Activated CD8-positive, alpha-beta memory T cell treated with anti-CD3 and anti-CD28 coated beads, Interleukin-2, amount 10 ng/mL, durations not matched to agents 7 days and 5 days (primary cell): ENCODE data around the gene RTN4R. TPM values are rescaled to one million over a fixed set of nuclear protein-coding genes. Genes with fewer than 3 reads are reported as not detected.

Source experiments
- ATAC-seq: fragments of 150-1000 bp; cut with Tn5 transposase; one replicate; pipeline ENCODE4 v1.10.0; 2021; ENCODE audit warnings: moderate library complexity
- CTCF ChIA-PET: fragments of 350-600 bp; sonication (Branson Sonifier 250); formaldehyde crosslinking; loops from one replicate; lab custom pipeline; 2021; ENCODE audit warnings: antibody characterized with exemption; lab: Charles Lee
- DNase-seq: peaks from one replicate; pipeline ENCODE4 v3.0.0-alpha.2; 2020
- H3K27ac Mint-ChIP-seq: one replicate; pipeline ENCODE4 v1.8.0; 2021; ENCODE audit warnings: mild to moderate bottlenecking, mixed read lengths
- H3K27me3 Mint-ChIP-seq: one replicate; pipeline ENCODE4 v1.8.0; 2021; ENCODE audit warnings: mixed read lengths
- H3K36me3 Mint-ChIP-seq: one replicate; pipeline ENCODE4 v1.8.0; 2021; ENCODE audit warnings: mild to moderate bottlenecking, mixed read lengths
- H3K4me1 Mint-ChIP-seq: one replicate; pipeline ENCODE4 v1.8.0; 2021; ENCODE audit warnings: mixed read lengths
- H3K4me3 Mint-ChIP-seq: one replicate; pipeline ENCODE4 v1.8.0; 2021; ENCODE audit warnings: mild to moderate bottlenecking, moderate library complexity, mixed read lengths
- H3K9me3 Mint-ChIP-seq: one replicate; pipeline ENCODE4 v1.8.0; 2022; ENCODE audit warnings: low read depth, mixed read lengths
- total RNA-seq, 2 experiments: library from RNA; stranded (reverse); gene quantifications; one replicate each; pipeline ENCODE4 v1.2.3, GENCODE V29; 2021

Gene RTN4R
- total RNA-seq, 2 experiments from 2014 or later = 1.4 to 2.5 TPM

DNA sequence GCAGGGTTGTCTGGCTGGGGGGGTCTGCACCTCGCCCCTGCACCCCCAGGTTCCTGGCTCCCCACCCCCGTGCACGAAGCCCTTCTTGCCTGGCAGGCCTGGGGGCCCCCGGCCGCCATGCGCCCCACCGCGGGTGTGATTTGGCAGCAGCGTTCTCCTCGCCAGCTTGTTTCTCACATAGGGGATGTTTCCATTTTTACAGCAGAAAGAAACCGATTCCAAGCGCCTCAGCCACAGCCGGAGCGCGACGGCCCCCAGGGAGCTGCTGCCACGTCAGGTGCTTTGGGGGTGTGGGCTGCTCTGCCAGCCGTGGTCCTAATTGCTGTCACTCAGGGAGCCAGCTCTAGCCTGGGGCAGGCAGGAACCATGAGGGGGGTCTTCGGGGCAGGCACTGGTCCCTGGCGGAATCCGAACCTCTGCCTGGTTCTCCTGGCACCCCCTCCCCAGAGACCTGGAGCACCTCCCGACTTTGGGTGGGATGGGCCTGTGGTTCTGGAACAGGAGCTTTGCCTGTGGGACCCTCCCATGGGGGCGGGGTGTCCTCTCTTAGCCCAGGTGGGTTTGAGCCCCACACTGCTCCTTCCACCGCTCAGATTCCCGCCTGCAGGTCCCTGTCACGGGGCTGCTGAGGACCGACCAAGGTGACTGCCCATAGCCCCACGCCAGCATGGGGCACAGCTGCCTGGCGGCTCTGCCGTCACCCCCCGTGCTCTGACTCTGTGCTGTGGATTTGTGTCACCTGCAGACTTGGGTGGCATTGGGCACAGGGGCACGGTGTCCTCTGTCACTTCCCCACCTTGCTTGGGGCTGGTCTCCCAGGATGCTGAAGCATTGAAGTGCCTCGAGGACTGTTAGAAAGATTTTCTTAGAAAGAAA, 54.0 kb downstream of the RTN4R start:
- H3K27ac Mint-ChIP-seq = no peak overlapping the region
- CTCF ChIA-PET = interaction anchor here (0.6 kb wide), 1 partner anchor 62 kb away, joined by 3 read pairs; no protein-coding TSS in a partner anchor
- H3K4me3 Mint-ChIP-seq = no peak overlapping the region
- no peak for ATAC-seq
- DNase-seq = no peak
- no peaks in the 10 kb centered on the region for H3K27me3 Mint-ChIP-seq
- no peaks in the 10 kb centered on the region for H3K9me3 Mint-ChIP-seq
- no peaks in the 10 kb centered on the region for H3K4me1 Mint-ChIP-seq
- no peaks in the 10 kb centered on the region for H3K36me3 Mint-ChIP-seq

GRCh38 chr22:20212754-20213699, 55.1 kb downstream of the RTN4R start:
- no peak overlapping the region for H3K4me3 Mint-ChIP-seq
- no peak overlapping the region for H3K27ac Mint-ChIP-seq
- peaks cover under 1% of the 10 kb centered on the region for H3K4me1 Mint-ChIP-seq

GRCh38 chr22:20211997-20212753, 55.9 kb downstream of the RTN4R start:
- H3K4me1 Mint-ChIP-seq = peaks cover 4% of the 10 kb centered on the region
- no peak overlapping the region for H3K4me3 Mint-ChIP-seq
- CTCF ChIA-PET = no interaction called here

More at GRCh38 chr22:20212754-20213699, 55.1 kb downstream of the RTN4R start:
- Mint-ChIP-seq H3K27me3 (no peaks in the 10 kb centered on the region), H3K36me3 (no peaks in the 10 kb centered on the region), H3K9me3 (no peaks in the 10 kb centered on the region)
- ATAC-seq (no peak), DNase-seq (no peak)
- CTCF ChIA-PET = interaction anchor here (0.6 kb wide), 1 partner anchor 61 kb away, joined by 3 read pairs; no protein-coding TSS in a partner anchor

GRCh38 chr22:20211409-20211996, 56.6 kb downstream of the RTN4R start:
- H3K4me3 Mint-ChIP-seq = no peak overlapping the region
- no peak overlapping the region for H3K27ac Mint-ChIP-seq
- no peaks in the 10 kb centered on the region for H3K36me3 Mint-ChIP-seq
- CTCF ChIA-PET = interaction anchor here (1.1 to 1.4 kb wide), 2 partner anchors 26 to 84 kb away, joined by 3 to 5 read pairs; no protein-coding TSS in a partner anchor
- H3K9me3 Mint-ChIP-seq = no peaks in the 10 kb centered on the region
- DNase-seq (no peak), ATAC-seq (no peak)
- peaks cover 7% of the 10 kb centered on the region for H3K4me1 Mint-ChIP-seq
- no peaks in the 10 kb centered on the region for H3K27me3 Mint-ChIP-seq

More at GRCh38 chr22:20211997-20212753, 55.9 kb downstream of the RTN4R start:
- ATAC-seq (no peak), DNase-seq (no peak)
- no peak overlapping the region for H3K27ac Mint-ChIP-seq
- no peaks in the 10 kb centered on the region for H3K27me3 Mint-ChIP-seq
- no peaks in the 10 kb centered on the region for H3K36me3 Mint-ChIP-seq
- H3K9me3 Mint-ChIP-seq = no peaks in the 10 kb centered on the region

DNA sequence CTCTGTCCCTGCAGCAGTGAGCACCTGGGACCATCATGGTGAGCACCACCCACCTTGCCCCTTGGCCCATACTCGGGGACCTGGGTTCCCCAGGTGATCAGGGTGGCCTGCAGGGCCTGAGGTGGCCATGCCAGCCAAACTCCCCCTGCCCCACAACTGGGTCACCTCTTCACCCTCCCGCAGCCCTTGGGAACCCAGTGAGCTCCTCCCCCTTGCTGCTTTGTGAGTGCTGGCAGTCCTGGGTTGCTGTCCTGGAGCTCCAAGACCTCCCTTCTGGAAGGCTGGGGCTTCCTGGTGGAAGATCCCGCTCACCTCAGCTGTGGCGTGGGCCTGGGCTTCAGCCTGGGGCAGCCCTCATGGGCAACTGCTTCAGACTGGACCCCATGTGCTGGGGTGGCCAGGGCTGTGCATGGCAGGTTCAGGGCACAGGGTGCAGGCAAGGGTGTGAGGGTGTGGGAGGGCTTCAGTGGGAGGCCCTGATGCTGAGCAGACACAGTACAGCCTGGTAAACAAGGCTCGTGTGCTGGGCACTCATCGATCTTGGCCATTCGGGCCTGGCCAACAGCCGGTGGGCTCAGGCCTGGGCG, 57.6 kb downstream of the RTN4R start:
- H3K4me1 Mint-ChIP-seq = peaks cover 15% of the 10 kb centered on the region
- no peaks in the 10 kb centered on the region for H3K36me3 Mint-ChIP-seq
- CTCF ChIA-PET = interaction anchor here (1.1 to 1.4 kb wide), 2 partner anchors 27 to 85 kb away, joined by 3 to 5 read pairs; no protein-coding TSS in a partner anchor
- H3K4me3 Mint-ChIP-seq = no peak overlapping the region
- H3K27me3 Mint-ChIP-seq = no peaks in the 10 kb centered on the region
- DNase-seq (no peak), ATAC-seq (no peak)
- H3K9me3 Mint-ChIP-seq = no peaks in the 10 kb centered on the region
- H3K27ac Mint-ChIP-seq = no peak overlapping the region

DNA sequence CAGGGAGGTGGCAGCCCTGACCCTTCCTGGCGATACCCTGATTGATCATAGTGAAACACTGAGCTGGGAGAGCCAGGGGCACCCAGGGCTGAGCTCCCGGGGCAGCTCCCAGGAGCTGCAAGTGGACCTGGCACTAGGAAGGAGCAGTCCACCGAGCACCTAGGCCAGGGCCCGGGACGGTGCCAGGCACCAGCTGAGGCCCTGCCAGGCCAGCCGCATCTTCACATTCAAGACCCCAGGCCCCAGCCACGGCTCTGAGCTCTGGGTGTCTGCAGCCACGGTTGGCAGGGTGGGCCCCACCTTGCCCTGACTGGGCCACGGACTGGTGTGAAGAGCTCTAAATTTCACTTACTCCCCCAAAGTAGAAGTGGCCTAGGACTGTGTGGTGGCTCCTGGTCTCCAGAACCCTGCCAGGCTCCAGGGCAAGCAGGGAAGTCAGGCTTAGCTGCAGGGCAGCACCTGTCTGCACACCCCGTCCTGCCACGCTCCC, 58.3 kb downstream of the RTN4R start:
- no peaks in the 10 kb centered on the region for H3K36me3 Mint-ChIP-seq
- no peak for ATAC-seq
- CTCF ChIA-PET = interaction anchor here (1.2 kb wide), 1 partner anchor 29 kb away, joined by 4 read pairs; no protein-coding TSS in a partner anchor
- H3K27ac Mint-ChIP-seq = no peak overlapping the region
- no peak overlapping the region for H3K4me3 Mint-ChIP-seq
- no peaks in the 10 kb centered on the region for H3K9me3 Mint-ChIP-seq
- DNase-seq = no peak
- H3K27me3 Mint-ChIP-seq = no peaks in the 10 kb centered on the region
- H3K4me1 Mint-ChIP-seq = peaks cover 16% of the 10 kb centered on the region

GRCh38 chr22:20208713-20209310, 59.3 kb downstream of the RTN4R start:
- DNase-seq (no peak), ATAC-seq (no peak)
- Mint-ChIP-seq H3K4me1 (peaks cover 16% of the 10 kb centered on the region), H3K36me3 (no peaks in the 10 kb centered on the region), H3K27ac (no peak overlapping the region), H3K27me3 (no peaks in the 10 kb centered on the region), H3K9me3 (no peaks in the 10 kb centered on the region), H3K4me3 (no peak overlapping the region)
- CTCF ChIA-PET = interaction anchor here (1.2 kb wide), 1 partner anchor 30 kb away, joined by 4 read pairs; no protein-coding TSS in a partner anchor

GRCh38 chr22:20207277-20208025, 60.7 kb downstream of the RTN4R start:
- no peak for ATAC-seq
- no peak for DNase-seq
- Mint-ChIP-seq H3K27me3 (no peaks in the 10 kb centered on the region), H3K9me3 (no peaks in the 10 kb centered on the region), H3K4me3 (peak overlapping the region; percentile 86), H3K36me3 (no peaks in the 10 kb centered on the region), H3K27ac (peak overlapping the region; percentile 87), H3K4me1 (peaks cover 16% of the 10 kb centered on the region)
- CTCF ChIA-PET = interaction anchor here (2.9 to 3.1 kb wide), 2 partner anchors 31 to 51 kb away, joined by 11 to 18 read pairs; no protein-coding TSS in a partner anchor

GRCh38 chr22:20206709-20207215, 61.4 kb downstream of the RTN4R start:
- Mint-ChIP-seq H3K36me3 (no peaks in the 10 kb centered on the region), H3K27ac (peak overlapping the region; percentile 87), H3K27me3 (no peaks in the 10 kb centered on the region), H3K9me3 (no peaks in the 10 kb centered on the region), H3K4me3 (peak overlapping the region; percentile 86), H3K4me1 (peaks cover 16% of the 10 kb centered on the region)
- CTCF ChIA-PET = interaction anchor here (0.8 to 3.1 kb wide), 3 partner anchors 31 to 78 kb away, joined by 3 to 18 read pairs (median 11); no protein-coding TSS in a partner anchor
- ATAC-seq = peak; percentile 56
- peak; percentile 49 for DNase-seq

- ATAC-seq (peak; percentile 91), DNase-seq (peak; percentile 84)
- CTCF ChIA-PET = interaction anchor here (0.8 to 3.1 kb wide), 5 partner anchors 10 to 79 kb away, joined by 3 to 18 read pairs (median 4); no protein-coding TSS in a partner anchor
- H3K27me3 Mint-ChIP-seq = no peaks in the 10 kb centered on the region
- peak overlapping the region; percentile 86 for H3K4me3 Mint-ChIP-seq
- peaks cover 16% of the 10 kb centered on the region for H3K4me1 Mint-ChIP-seq
- H3K36me3 Mint-ChIP-seq = no peaks in the 10 kb centered on the region
- no peaks in the 10 kb centered on the region for H3K9me3 Mint-ChIP-seq
- peak overlapping the region; percentile 87 for H3K27ac Mint-ChIP-seq
Measured at GRCh38 chr22:20205964-20206708, 62.0 kb downstream of the RTN4R start.
